Endothelial cell of umbilical vein (primary cell): Measurements from ENCODE around the gene PLRG1.

ENCODE experiments used
- CTCF ChIP-seq, 2 donors: IDR thresholded peaks; 1 replicate in 1 of 2; 2 replicates in 1 of 2; pipeline ENCODE4 v1.5.1; 2011; ENCODE audit warnings: low read length in 2 of 2, mild to moderate bottlenecking in 2 of 2, moderate library complexity in 2 of 2, control low read depth in 1 of 2, inconsistent platforms in 1 of 2, low read depth in 1 of 2; ENCODE audit not compliant: insufficient read depth in 1 of 2; ENCODE audit errors: extremely low read depth in 1 of 2
- EZH2 ChIP-seq: IDR thresholded peaks from 2 replicates; pipeline ENCODE4 v1.6.1; 2012; ENCODE audit warnings: borderline replicate concordance, low read depth, mild to moderate bottlenecking, moderate library complexity, low read length, inconsistent platforms; ENCODE audit not compliant: severe bottlenecking
- JUN ChIP-seq: IDR thresholded peaks from 2 replicates; pipeline ENCODE4 v1.6.1; 2011; ENCODE audit warnings: borderline replicate concordance, low read depth; ENCODE audit not compliant: insufficient read length, insufficient read depth
- POLR2A ChIP-seq: IDR thresholded peaks from 2 replicates; pipeline ENCODE4 v1.6.1; 2012; ENCODE audit warnings: low read depth, mild to moderate bottlenecking, control low read depth, low read length
- POLR2AphosphoS5 ChIP-seq: IDR thresholded peaks from 2 replicates; pipeline ENCODE4 v1.6.1; 2012; ENCODE audit warnings: low read depth, mild to moderate bottlenecking, control low read depth, low read length, moderate library complexity; ENCODE audit not compliant: insufficient read depth

GRCh38 chr4:154590329-154591006, 40.3 kb upstream of the PLRG1 start, which contains the start of gene FGA:
- no peak for TF ChIP-seq POLR2A
- no peak for TF ChIP-seq CTCF (IDR thresholded peaks at IDR 0.05; ENCODE audit: extremely low read depth in 1 of 2, insufficient read depth in 1 of 2, low read depth in 1 of 2, low read length in 2 of 2)
- TF ChIP-seq EZH2 = no peak
- no peak for TF ChIP-seq JUN
- no peak for TF ChIP-seq POLR2AphosphoS5
